HEK293 (cell line): ENCODE data around the gene RGS6.

Experiments used
- CTCF ChIA-PET: fragments of 350-600 bp; formaldehyde crosslinking; extraction: SDS; loops from one replicate; lab custom pipeline; 2021; ENCODE audit warnings: antibody characterized with exemption; lab: Yijun Ruan, JAX
- POLR2A ChIA-PET: fragments of 300-600 bp; formaldehyde crosslinking; extraction: SDS; loops from one replicate; lab custom pipeline; 2020; ENCODE audit warnings: antibody characterized with exemption, inconsistent platforms; lab: Yijun Ruan, JAX
- H3K27ac ChIP-seq: fragments of 200-500 bp; sonication (Bioruptor generic); 2 replicates; pipeline ENCODE4 v1.5.1; 2014; ENCODE audit warnings: low read depth, low read length, control low read depth, inconsistent platforms; ENCODE audit errors: extremely low read depth
- H3K36me3 ChIP-seq, 2 experiments: fragments of 200-500 bp in 1 of 2; sonication (Bioruptor generic) in 1 of 2; 1 replicate in 1 of 2; 2 replicates in 1 of 2; pipeline ENCODE4 v1.5.1; 2014 to 2017; ENCODE audit warnings: inconsistent platforms in 2 of 2, low read length in 2 of 2; ENCODE audit not compliant: control insufficient read depth in 2 of 2, insufficient read depth in 1 of 2
- H3K4me1 ChIP-seq: fragments of 200-500 bp; sonication (Bioruptor generic); 2 replicates; pipeline ENCODE4 v1.5.1; 2014; ENCODE audit warnings: mild to moderate bottlenecking, low read length, inconsistent platforms; ENCODE audit not compliant: control insufficient read depth, insufficient read depth
- H3K4me3 ChIP-seq: 2 replicates; pipeline ENCODE4 v1.5.1; 2011; ENCODE audit warnings: low read depth, mild to moderate bottlenecking, control low read depth, low read length, moderate library complexity
- H3K9me3 ChIP-seq: fragments of 200-500 bp; sonication (Bioruptor generic); 2 replicates; pipeline ENCODE4 v1.5.1; 2014; ENCODE audit warnings: low read depth, low read length, inconsistent platforms; ENCODE audit not compliant: control insufficient read depth, insufficient read depth
- GLIS2 ChIP-seq: fragments of 450-650 bp; formaldehyde crosslinking; IDR thresholded peaks from 2 replicates; pipeline ENCODE4 v1.5.1; 2016; ENCODE audit warnings: missing biosample characterization, missing genetic modification characterization
- HOXC10 ChIP-seq: sonication (generic); formaldehyde crosslinking; IDR thresholded peaks from 2 replicates; pipeline ENCODE4 v1.8.1; 2023; ENCODE audit warnings: mild to moderate bottlenecking, missing genetic modification reagents
- INSM2 ChIP-seq: fragments of 450-650 bp; formaldehyde crosslinking; IDR thresholded peaks from 2 replicates; pipeline ENCODE4 v1.5.1; 2016; ENCODE audit warnings: missing biosample characterization, missing genetic modification characterization
- KLF16 ChIP-seq: fragments of 450-650 bp; formaldehyde crosslinking; IDR thresholded peaks from 2 replicates; pipeline ENCODE4 v1.5.1; 2017; ENCODE audit warnings: missing biosample characterization, missing genetic modification characterization
- MYNN ChIP-seq: fragments of 450-650 bp; formaldehyde crosslinking; IDR thresholded peaks from 2 replicates; pipeline ENCODE4 v1.5.1; 2016; ENCODE audit warnings: missing biosample characterization, missing genetic modification characterization, borderline replicate concordance
- SP2 ChIP-seq: fragments of 450-650 bp; formaldehyde crosslinking; IDR thresholded peaks from 2 replicates; pipeline ENCODE4 v1.5.1; 2016; ENCODE audit warnings: missing biosample characterization, missing genetic modification characterization
- ZBTB20 ChIP-seq: fragments of 450-650 bp; formaldehyde crosslinking; IDR thresholded peaks from 2 replicates; pipeline ENCODE4 v1.5.1; 2016; ENCODE audit warnings: missing biosample characterization, missing genetic modification characterization
- ZBTB7A ChIP-seq: fragments of 450-650 bp; formaldehyde crosslinking; IDR thresholded peaks from 2 replicates; pipeline ENCODE4 v1.5.1; 2016; ENCODE audit warnings: low read depth, missing biosample characterization, missing genetic modification characterization
- ZEB2 ChIP-seq: fragments of 450-650 bp; formaldehyde crosslinking; IDR thresholded peaks from 2 replicates; pipeline ENCODE4 v1.5.1; 2016; ENCODE audit warnings: missing biosample characterization, missing genetic modification characterization
- ZFP41 ChIP-seq: fragments of 450-650 bp; formaldehyde crosslinking; IDR thresholded peaks from 2 replicates; pipeline ENCODE4 v1.5.1; 2016; ENCODE audit warnings: missing biosample characterization, missing genetic modification characterization, borderline replicate concordance
- ZFP69B ChIP-seq: fragments of 450-650 bp; formaldehyde crosslinking; IDR thresholded peaks from 2 replicates; pipeline ENCODE4 v1.5.1; 2016; ENCODE audit warnings: missing biosample characterization, missing genetic modification characterization
- ZIC2 ChIP-seq: fragments of 450-650 bp; formaldehyde crosslinking; IDR thresholded peaks from 2 replicates; pipeline ENCODE4 v1.5.1; 2016; ENCODE audit warnings: missing biosample characterization, missing genetic modification characterization
- ZNF121 ChIP-seq: fragments of 450-650 bp; formaldehyde crosslinking; IDR thresholded peaks from 2 replicates; pipeline ENCODE4 v1.5.1; 2016; ENCODE audit warnings: missing biosample characterization, missing genetic modification characterization
- ZNF16 ChIP-seq: fragments of 450-650 bp; formaldehyde crosslinking; IDR thresholded peaks from 2 replicates; pipeline ENCODE4 v1.5.1; 2016; ENCODE audit warnings: low read depth, missing biosample characterization, missing genetic modification characterization
- ZNF2 ChIP-seq: fragments of 450-650 bp; formaldehyde crosslinking; IDR thresholded peaks from 2 replicates; pipeline ENCODE4 v1.5.1; 2016; ENCODE audit warnings: missing biosample characterization, missing genetic modification characterization
- ZNF211 ChIP-seq: fragments of 450-650 bp; formaldehyde crosslinking; IDR thresholded peaks from 2 replicates; pipeline ENCODE4 v1.5.1; 2016; ENCODE audit warnings: low read depth, missing biosample characterization, missing genetic modification characterization
- ZNF221 ChIP-seq: fragments of 450-650 bp; formaldehyde crosslinking; IDR thresholded peaks from 2 replicates; pipeline ENCODE4 v1.5.1; 2017; ENCODE audit warnings: missing biosample characterization, missing genetic modification characterization, borderline replicate concordance
- ZNF23 ChIP-seq: fragments of 450-650 bp; formaldehyde crosslinking; IDR thresholded peaks from 2 replicates; pipeline ENCODE4 v1.5.1; 2016; ENCODE audit warnings: missing biosample characterization, missing genetic modification characterization, borderline replicate concordance
- ZNF37A ChIP-seq: fragments of 450-650 bp; IDR thresholded peaks from 2 replicates; pipeline ENCODE4 v1.5.1; 2018; ENCODE audit warnings: missing biosample characterization, missing genetic modification characterization
- ZNF404 ChIP-seq: fragments of 450-650 bp; formaldehyde crosslinking; IDR thresholded peaks from 2 replicates; pipeline ENCODE4 v1.5.1; 2017; ENCODE audit warnings: missing biosample characterization, missing genetic modification characterization
- ZNF558 ChIP-seq: fragments of 450-650 bp; formaldehyde crosslinking; IDR thresholded peaks from 2 replicates; pipeline ENCODE4 v1.5.1; 2016; ENCODE audit warnings: missing biosample characterization, missing genetic modification characterization
- TF ChIP-seq, protein P1 (sequence below): fragments of 450-650 bp; formaldehyde crosslinking; IDR thresholded peaks from 2 replicates; pipeline ENCODE4 v1.5.1; 2017; ENCODE audit warnings: missing biosample characterization, missing genetic modification characterization
- TF ChIP-seq, protein P2 (sequence below): fragments of 450-650 bp; formaldehyde crosslinking; IDR thresholded peaks from 2 replicates; pipeline ENCODE4 v1.5.1; 2016; ENCODE audit warnings: missing biosample characterization, missing genetic modification characterization, low read depth
- TF ChIP-seq, protein P3 (sequence below): fragments of 450-650 bp; formaldehyde crosslinking; IDR thresholded peaks from 2 replicates; pipeline ENCODE4 v1.5.1; 2017; ENCODE audit warnings: missing biosample characterization, mild to moderate bottlenecking, missing genetic modification characterization, moderate library complexity
- TF ChIP-seq, protein P4 (sequence below): fragments of 450-650 bp; formaldehyde crosslinking; IDR thresholded peaks from 2 replicates; pipeline ENCODE4 v1.5.1; 2017; ENCODE audit warnings: missing biosample characterization, missing genetic modification characterization

Gene RGS6

GRCh38 chr14:72430457-72430856 is 498.2 kb downstream of the RGS6 start:
- Histone ChIP-seq H3K27ac (no peak overlapping the region), H3K9me3 (no peaks in the 10 kb centered on the region), H3K4me3 (no peak overlapping the region), H3K4me1 (no peaks in the 10 kb centered on the region), H3K36me3 (no peaks in the 10 kb centered on the region)
- CTCF ChIA-PET, result no interaction called here
- POLR2A ChIA-PET, result no interaction called here
- TF ChIP-seq ZNF16 (tag by site-specific recombination) (no peak), KLF16 (tag by site-specific recombination) (no peak)

GRCh38 chr14:72432748-72433147 is 500.5 kb downstream of the RGS6 start:
- H3K4me3 ChIP-seq, result no peak overlapping the region
- CTCF ChIA-PET, result no interaction called here

DNA sequence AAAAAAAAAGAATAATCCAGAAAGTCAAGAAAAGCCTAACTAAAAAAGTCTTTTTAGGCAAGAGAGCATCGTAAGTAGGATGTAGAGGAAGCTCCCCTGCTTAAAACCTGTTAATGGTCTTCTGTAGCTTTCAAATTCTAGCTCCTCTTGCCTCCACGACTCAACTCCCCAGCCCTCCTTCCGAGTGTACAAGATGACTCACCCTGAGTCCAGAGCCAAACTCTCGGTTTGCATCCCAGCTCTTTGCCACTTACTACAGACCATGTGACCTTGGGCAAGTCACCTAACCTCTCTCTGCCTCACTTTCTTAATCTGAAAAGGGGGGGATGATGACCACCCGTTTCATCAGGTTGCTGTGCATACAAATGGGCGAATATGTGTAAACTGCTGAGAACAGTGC is 501.3 kb downstream of the RGS6 start:
- no peak overlapping the region for H3K4me3 ChIP-seq
- POLR2A ChIA-PET, result no interaction called here
- no peaks in the 10 kb centered on the region for H3K4me1 ChIP-seq
- TF ChIP-seq, protein P1, sequence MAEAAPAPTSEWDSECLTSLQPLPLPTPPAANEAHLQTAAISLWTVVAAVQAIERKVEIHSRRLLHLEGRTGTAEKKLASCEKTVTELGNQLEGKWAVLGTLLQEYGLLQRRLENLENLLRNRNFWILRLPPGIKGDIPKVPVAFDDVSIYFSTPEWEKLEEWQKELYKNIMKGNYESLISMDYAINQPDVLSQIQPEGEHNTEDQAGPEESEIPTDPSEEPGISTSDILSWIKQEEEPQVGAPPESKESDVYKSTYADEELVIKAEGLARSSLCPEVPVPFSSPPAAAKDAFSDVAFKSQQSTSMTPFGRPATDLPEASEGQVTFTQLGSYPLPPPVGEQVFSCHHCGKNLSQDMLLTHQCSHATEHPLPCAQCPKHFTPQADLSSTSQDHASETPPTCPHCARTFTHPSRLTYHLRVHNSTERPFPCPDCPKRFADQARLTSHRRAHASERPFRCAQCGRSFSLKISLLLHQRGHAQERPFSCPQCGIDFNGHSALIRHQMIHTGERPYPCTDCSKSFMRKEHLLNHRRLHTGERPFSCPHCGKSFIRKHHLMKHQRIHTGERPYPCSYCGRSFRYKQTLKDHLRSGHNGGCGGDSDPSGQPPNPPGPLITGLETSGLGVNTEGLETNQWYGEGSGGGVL (tag by site-specific recombination), result no peak
- no peak for TF ChIP-seq ZFP69B (tag by site-specific recombination)
- no peak for TF ChIP-seq ZEB2
- TF ChIP-seq ZBTB7A (tag by site-specific recombination), result no peak
- no peak for TF ChIP-seq INSM2 (tag by site-specific recombination)
- TF ChIP-seq ZNF2 (tag by site-specific recombination), result no peak
- TF ChIP-seq ZNF37A (tag by site-specific recombination), result no peak
- TF ChIP-seq GLIS2 (tag by site-specific recombination), result no peak
- no peak for TF ChIP-seq SP2
- no peak for TF ChIP-seq ZBTB20 (tag by site-specific recombination)
- TF ChIP-seq ZNF23, result no peak
- TF ChIP-seq ZNF558 (tag by site-specific recombination), result no peak
- TF ChIP-seq HOXC10 (CRISPR knock-in tag), result no peak
- no peak for TF ChIP-seq ZIC2 (tag by site-specific recombination)
- TF ChIP-seq, all 188 proteins: peak for 0
- CTCF ChIA-PET, result interaction anchor here (0.8 kb wide), 1 partner anchor 14 kb away, joined by 3 read pairs; no protein-coding TSS in a partner anchor
- Histone ChIP-seq H3K9me3 (no peaks in the 10 kb centered on the region), H3K36me3 (no peaks in the 10 kb centered on the region), H3K27ac (no peak overlapping the region)

More at GRCh38 chr14:72432748-72433147, 500.5 kb downstream of the RGS6 start:
- H3K9me3 ChIP-seq, result no peaks in the 10 kb centered on the region
- no peaks in the 10 kb centered on the region for H3K4me1 ChIP-seq
- no peak for TF ChIP-seq ZNF404 (tag by site-specific recombination)
- TF ChIP-seq ZFP41 (tag by site-specific recombination), result no peak
- no peak for TF ChIP-seq ZNF121 (tag by site-specific recombination)
- TF ChIP-seq, protein P2, sequence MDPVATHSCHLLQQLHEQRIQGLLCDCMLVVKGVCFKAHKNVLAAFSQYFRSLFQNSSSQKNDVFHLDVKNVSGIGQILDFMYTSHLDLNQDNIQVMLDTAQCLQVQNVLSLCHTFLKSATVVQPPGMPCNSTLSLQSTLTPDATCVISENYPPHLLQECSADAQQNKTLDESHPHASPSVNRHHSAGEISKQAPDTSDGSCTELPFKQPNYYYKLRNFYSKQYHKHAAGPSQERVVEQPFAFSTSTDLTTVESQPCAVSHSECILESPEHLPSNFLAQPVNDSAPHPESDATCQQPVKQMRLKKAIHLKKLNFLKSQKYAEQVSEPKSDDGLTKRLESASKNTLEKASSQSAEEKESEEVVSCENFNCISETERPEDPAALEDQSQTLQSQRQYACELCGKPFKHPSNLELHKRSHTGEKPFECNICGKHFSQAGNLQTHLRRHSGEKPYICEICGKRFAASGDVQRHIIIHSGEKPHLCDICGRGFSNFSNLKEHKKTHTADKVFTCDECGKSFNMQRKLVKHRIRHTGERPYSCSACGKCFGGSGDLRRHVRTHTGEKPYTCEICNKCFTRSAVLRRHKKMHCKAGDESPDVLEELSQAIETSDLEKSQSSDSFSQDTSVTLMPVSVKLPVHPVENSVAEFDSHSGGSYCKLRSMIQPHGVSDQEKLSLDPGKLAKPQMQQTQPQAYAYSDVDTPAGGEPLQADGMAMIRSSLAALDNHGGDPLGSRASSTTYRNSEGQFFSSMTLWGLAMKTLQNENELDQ (tag by site-specific recombination), result no peak
- TF ChIP-seq KLF16 (tag by site-specific recombination), result no peak
- TF ChIP-seq, protein P3, sequence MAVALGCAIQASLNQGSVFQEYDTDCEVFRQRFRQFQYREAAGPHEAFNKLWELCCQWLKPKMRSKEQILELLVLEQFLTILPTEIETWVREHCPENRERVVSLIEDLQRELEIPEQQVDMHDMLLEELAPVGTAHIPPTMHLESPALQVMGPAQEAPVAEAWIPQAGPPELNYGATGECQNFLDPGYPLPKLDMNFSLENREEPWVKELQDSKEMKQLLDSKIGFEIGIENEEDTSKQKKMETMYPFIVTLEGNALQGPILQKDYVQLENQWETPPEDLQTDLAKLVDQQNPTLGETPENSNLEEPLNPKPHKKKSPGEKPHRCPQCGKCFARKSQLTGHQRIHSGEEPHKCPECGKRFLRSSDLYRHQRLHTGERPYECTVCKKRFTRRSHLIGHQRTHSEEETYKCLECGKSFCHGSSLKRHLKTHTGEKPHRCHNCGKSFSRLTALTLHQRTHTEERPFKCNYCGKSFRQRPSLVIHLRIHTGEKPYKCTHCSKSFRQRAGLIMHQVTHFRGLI, result no peak
- no peak for TF ChIP-seq ZEB2
- TF ChIP-seq, protein P4, sequence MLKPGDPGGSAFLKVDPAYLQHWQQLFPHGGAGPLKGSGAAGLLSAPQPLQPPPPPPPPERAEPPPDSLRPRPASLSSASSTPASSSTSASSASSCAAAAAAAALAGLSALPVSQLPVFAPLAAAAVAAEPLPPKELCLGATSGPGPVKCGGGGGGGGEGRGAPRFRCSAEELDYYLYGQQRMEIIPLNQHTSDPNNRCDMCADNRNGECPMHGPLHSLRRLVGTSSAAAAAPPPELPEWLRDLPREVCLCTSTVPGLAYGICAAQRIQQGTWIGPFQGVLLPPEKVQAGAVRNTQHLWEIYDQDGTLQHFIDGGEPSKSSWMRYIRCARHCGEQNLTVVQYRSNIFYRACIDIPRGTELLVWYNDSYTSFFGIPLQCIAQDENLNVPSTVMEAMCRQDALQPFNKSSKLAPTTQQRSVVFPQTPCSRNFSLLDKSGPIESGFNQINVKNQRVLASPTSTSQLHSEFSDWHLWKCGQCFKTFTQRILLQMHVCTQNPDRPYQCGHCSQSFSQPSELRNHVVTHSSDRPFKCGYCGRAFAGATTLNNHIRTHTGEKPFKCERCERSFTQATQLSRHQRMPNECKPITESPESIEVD (tag by site-specific recombination), result no peak
- no peak for TF ChIP-seq ZNF211 (tag by site-specific recombination)
- TF ChIP-seq MYNN (tag by site-specific recombination), result no peak
- TF ChIP-seq ZNF23, result no peak
- no peak for TF ChIP-seq ZNF221 (tag by site-specific recombination)
- no peaks in the 10 kb centered on the region for H3K36me3 ChIP-seq
- POLR2A ChIA-PET, result no interaction called here
- no peak overlapping the region for H3K27ac ChIP-seq
